Measurements from ENCODE around the gene JAK2. TPM values are rescaled to one million over a fixed set of nuclear protein-coding genes. Genes with fewer than 3 reads are reported as not detected.

The JAK2 gene
- 1.9 to 3.5 TPM (median 3.0 TPM) in 5 replicates for total RNA-seq (2022; extraction: Qiagen RNA extraction; ENCODE audit: low read depth)

GRCh38 chr9:4984621-4985385, at the start of gene JAK2:
Gene JAK2 (plus strand): TSS chr9:4985272. CDS start chr9:5021988, 36,716 bp downstream.

Other genes with a start within 250 kb of the JAK2 start
- 40.3 to 59.5 TPM (median 53.8 TPM) in 5 replicates for gene AK3, start 244.1 kb upstream of the JAK2 start, total RNA-seq (2022; extraction: Qiagen RNA extraction; ENCODE audit: low read depth)
- gene RCL1, start 192.3 kb upstream of the JAK2 start, total RNA-seq (2022; extraction: Qiagen RNA extraction; ENCODE audit: low read depth) = 38.8 to 47.2 TPM (median 46.1 TPM) in 5 replicates
- gene INSL6, start 200.4 kb downstream of the JAK2 start, total RNA-seq (2022; extraction: Qiagen RNA extraction; ENCODE audit: low read depth) = not detected in 5 replicates
- gene INSL4, start 246.1 kb downstream of the JAK2 start, total RNA-seq (2022; extraction: Qiagen RNA extraction; ENCODE audit: low read depth) = 16.5 to 21.2 TPM (median 17.9 TPM) in 5 replicates